HepG2 (cell line): Measurements from ENCODE around the gene NEDD8.

Experiments
- CEBPB ChIP-seq: IDR thresholded peaks from 2 replicates; pipeline ENCODE4 v1.6.1; 2011; ENCODE audit warnings: low read depth, low read length, improper control_type of control experiment, borderline replicate concordance
- CTCF ChIP-seq: sonication (generic); formaldehyde crosslinking; IDR thresholded peaks from 2 replicates; pipeline ENCODE4 v1.5.0; 2020; ENCODE audit warnings: mild to moderate bottlenecking, missing genetic modification reagents, moderate library complexity
- DPF2 ChIP-seq: sonication (generic); formaldehyde crosslinking; IDR thresholded peaks from 2 replicates; pipeline ENCODE4 v1.4.0; 2020; ENCODE audit warnings: mild to moderate bottlenecking, low read depth, missing genetic modification reagents, borderline replicate concordance
- EZH2 ChIP-seq: conservative IDR thresholded peaks from 2 replicates; pipeline ENCODE4 v1.6.1; 2012; ENCODE audit warnings: mild to moderate bottlenecking, low read depth, low read length, moderate library complexity
- FOXJ3 ChIP-seq: sonication (generic); formaldehyde crosslinking; IDR thresholded peaks from 2 replicates; pipeline ENCODE4 v1.4.0; 2020; ENCODE audit warnings: missing genetic modification reagents, mild to moderate bottlenecking, borderline replicate concordance
- JUN ChIP-seq: sonication (generic); formaldehyde crosslinking; IDR thresholded peaks from 2 replicates; pipeline ENCODE4 v1.4.0; 2020; ENCODE audit warnings: mild to moderate bottlenecking, missing genetic modification reagents
- JUNB ChIP-seq: sonication (generic); formaldehyde crosslinking; IDR thresholded peaks from 2 replicates; pipeline ENCODE4 v1.8.0; 2022; ENCODE audit warnings: missing genetic modification reagents, mild to moderate bottlenecking, borderline replicate concordance
- NFE2L1 ChIP-seq: sonication (generic); formaldehyde crosslinking; IDR thresholded peaks from 2 replicates; pipeline ENCODE4 v1.4.0; 2020; ENCODE audit warnings: missing genetic modification reagents, mild to moderate bottlenecking, borderline replicate concordance
- POLR2A ChIP-seq, 2 experiments: IDR thresholded peaks; 2 replicates each; pipeline ENCODE4 v1.6.1; 2011; ENCODE audit warnings: low read depth in 2 of 2, low read length in 2 of 2, mild to moderate bottlenecking in 1 of 2, moderate library complexity in 1 of 2; ENCODE audit not compliant: insufficient read depth in 1 of 2
- RBFOX2 ChIP-seq: fragments of 200-400 bp; formaldehyde crosslinking; IDR thresholded peaks from 2 replicates; pipeline ENCODE4 v1.6.1; 2017; ENCODE audit warnings: low read depth, mild to moderate bottlenecking, low read length
- ZNF292 ChIP-seq: sonication (generic); formaldehyde crosslinking; IDR thresholded peaks from 2 replicates; pipeline ENCODE4 v1.8.1; 2022; ENCODE audit warnings: mild to moderate bottlenecking, low read depth, missing genetic modification reagents, borderline replicate concordance
- ZNF780A ChIP-seq: sonication (generic); formaldehyde crosslinking; IDR thresholded peaks from 2 replicates; pipeline ENCODE4 v1.8.0; 2022; ENCODE audit warnings: mild to moderate bottlenecking, missing genetic modification reagents, moderate library complexity
- ZSCAN12 ChIP-seq: sonication (generic); formaldehyde crosslinking; IDR thresholded peaks from 2 replicates; pipeline ENCODE4 v1.9.0; 2021; ENCODE audit warnings: mild to moderate bottlenecking, missing genetic modification reagents
- ZZZ3 ChIP-seq: sonication (generic); formaldehyde crosslinking; IDR thresholded peaks from 2 replicates; pipeline ENCODE4 v1.4.0; 2020; ENCODE audit warnings: missing genetic modification reagents, mild to moderate bottlenecking, borderline replicate concordance

GRCh38 chr14:24249230-24250021, 17.3 kb upstream of the NEDD8 start:
- TF ChIP-seq ZNF780A (CRISPR knock-in tag) = no peak
- no peak for TF ChIP-seq FOXJ3 (CRISPR knock-in tag)
- no peak for TF ChIP-seq DPF2 (CRISPR knock-in tag)
- TF ChIP-seq JUN = no peak
- no peak for TF ChIP-seq ZZZ3 (CRISPR knock-in tag)
- no peak for TF ChIP-seq RBFOX2
- no peak for TF ChIP-seq ZNF292 (CRISPR knock-in tag)
- no peak for TF ChIP-seq JUNB (CRISPR knock-in tag)
- no peak for TF ChIP-seq EZH2
- TF ChIP-seq ZSCAN12 = no peak
- TF ChIP-seq POLR2A (IDR thresholded peaks at IDR 0.05; ENCODE audit: insufficient read depth in 1 of 2, low read depth in 2 of 2, low read length in 2 of 2) = no peak
- TF ChIP-seq CEBPB = no peak
- no peak for TF ChIP-seq NFE2L1 (CRISPR knock-in tag)
- TF ChIP-seq CTCF (CRISPR knock-in tag) = no peak
